H1 (cell line): ENCODE data around the gene CAPN10. TPM values are rescaled to one million over a fixed set of nuclear protein-coding genes. Genes with fewer than 3 reads are reported as not detected.

Experiments
- EZH2 ChIP-seq: fragments of 200-600 bp; sonication (generic); IDR thresholded peaks from 2 replicates; pipeline ENCODE4 v1.7.1; 2012; ENCODE audit warnings: low read depth, mild to moderate bottlenecking, moderate library complexity, low read length, inconsistent platforms; ENCODE audit not compliant: severe bottlenecking
- polyA plus RNA-seq, 7 experiments: library from polyadenylated mRNA; depleted of rRNA in 3 of 7; stranded (reverse) in 5 of 7; unstranded in 2 of 7; fragments of >200 nt in 5 of 7; fragments of 200-250 nt in 2 of 7; gene quantifications; 1 replicate in 5 of 7; 2 replicates in 1 of 7; 4 replicates in 1 of 7; pipeline versions ENCODE4 v1.2.1 to v1.2.3, GENCODE V29; 2011 to 2013; ENCODE audit warnings: missing spikeins in 2 of 7, mixed read lengths in 2 of 7
- total RNA-seq: library from RNA; stranded (reverse); fragmentation: NEBNext Ultra II Directional; extraction: Animal tissue kit (Norgen Biotek cat#: 25700); gene quantifications from 2 replicates; pipeline ENCODE4 v1.2.1, GENCODE V29; 2021

The CAPN10 gene
- total and polyA plus RNA-seq, 2 of the 8 experiments (the other 6 are each of a cell fraction or from before 2014, with no cell fraction given): 30.7 to 39.8 TPM

- peak; percentile 43 for TF ChIP-seq EZH2
Measured at GRCh38 chr2:240567137-240567871, 19.2 kb upstream of the CAPN10 start (continued).
